MM.1S (cell line): ENCODE results near the gene BORCS8.
"Not testable (repeated sequence)": the region's sequence is repeated elsewhere in the genome, so short reads cannot be mapped to it uniquely, and the experiment has no call there.

ENCODE experiments used
- EZH2 ChIP-seq: fragments of 300-600 bp; sonication (generic); optimal IDR thresholded peaks from 2 replicates; pipeline ENCODE3; 2017; ENCODE audit warnings: low read depth, mild to moderate bottlenecking, antibody characterized with exemption, low read length, mixed read lengths
- EZH2phosphoT487 ChIP-seq: fragments of 300-600 bp; sonication (generic); IDR thresholded peaks from 2 replicates; pipeline ENCODE4 v1.6.1; 2018; ENCODE audit warnings: antibody characterized with exemption, low read length
- TF ChIP-seq, protein P1 (sequence below): fragments of 300-600 bp; sonication (generic); IDR thresholded peaks from 2 replicates; pipeline ENCODE4 v1.5.1; 2016; ENCODE audit warnings: antibody characterized with exemption, low read length, mixed read lengths

DNA sequence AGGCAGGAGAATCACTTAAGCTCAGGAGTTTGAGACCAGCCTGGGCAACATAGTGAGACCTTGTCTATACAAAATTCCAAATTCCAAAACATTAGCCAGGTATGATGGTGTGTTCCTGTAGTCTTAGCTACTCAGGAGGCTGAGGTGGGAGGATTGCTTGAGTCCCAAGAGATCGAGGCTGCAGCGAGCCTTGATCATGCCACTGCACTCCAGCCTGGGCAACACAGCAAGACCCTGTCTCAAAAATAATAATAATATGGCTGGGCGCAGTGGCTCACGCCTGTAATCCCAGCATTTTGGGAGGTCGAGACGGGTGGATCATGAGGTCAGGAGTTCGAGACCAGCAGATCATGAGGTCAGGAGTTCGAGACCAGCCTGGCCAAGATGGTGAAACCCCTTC, 29.0 kb upstream of the BORCS8 start:
- TF ChIP-seq, protein P1, sequence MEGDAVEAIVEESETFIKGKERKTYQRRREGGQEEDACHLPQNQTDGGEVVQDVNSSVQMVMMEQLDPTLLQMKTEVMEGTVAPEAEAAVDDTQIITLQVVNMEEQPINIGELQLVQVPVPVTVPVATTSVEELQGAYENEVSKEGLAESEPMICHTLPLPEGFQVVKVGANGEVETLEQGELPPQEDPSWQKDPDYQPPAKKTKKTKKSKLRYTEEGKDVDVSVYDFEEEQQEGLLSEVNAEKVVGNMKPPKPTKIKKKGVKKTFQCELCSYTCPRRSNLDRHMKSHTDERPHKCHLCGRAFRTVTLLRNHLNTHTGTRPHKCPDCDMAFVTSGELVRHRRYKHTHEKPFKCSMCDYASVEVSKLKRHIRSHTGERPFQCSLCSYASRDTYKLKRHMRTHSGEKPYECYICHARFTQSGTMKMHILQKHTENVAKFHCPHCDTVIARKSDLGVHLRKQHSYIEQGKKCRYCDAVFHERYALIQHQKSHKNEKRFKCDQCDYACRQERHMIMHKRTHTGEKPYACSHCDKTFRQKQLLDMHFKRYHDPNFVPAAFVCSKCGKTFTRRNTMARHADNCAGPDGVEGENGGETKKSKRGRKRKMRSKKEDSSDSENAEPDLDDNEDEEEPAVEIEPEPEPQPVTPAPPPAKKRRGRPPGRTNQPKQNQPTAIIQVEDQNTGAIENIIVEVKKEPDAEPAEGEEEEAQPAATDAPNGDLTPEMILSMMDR, result not testable (repeated sequence)
- TF ChIP-seq EZH2, EZH2phosphoT487: not testable (repeated sequence)
